Karpas-422 (cell line): ENCODE results near the gene CCSER1. TPM values are rescaled to one million over a fixed set of nuclear protein-coding genes. Genes with fewer than 3 reads are reported as not detected.

ENCODE experiments used
- DNase-seq: peaks from one replicate; pipeline ENCODE4 v3.0.0-alpha.2; 2015
- H2AFZ ChIP-seq: fragments of 200-600 bp; sonication (generic); 2 replicates; pipeline ENCODE4 v1.6.1; 2014; ENCODE audit warnings: antibody characterized with exemption, low read length, mixed read lengths
- H3K27ac ChIP-seq: fragments of 200-600 bp; sonication (generic); 2 replicates; pipeline ENCODE4 v1.5.1; 2014; ENCODE audit warnings: mild to moderate bottlenecking, low read length, moderate library complexity
- H3K27me3 ChIP-seq: fragments of 200-600 bp; sonication (generic); 2 replicates; pipeline ENCODE4 v1.6.1; 2014; ENCODE audit warnings: low read length, mixed read lengths
- H3K36me3 ChIP-seq: fragments of 200-600 bp; sonication (generic); 2 replicates; pipeline ENCODE4 v1.6.1; 2014; ENCODE audit warnings: low read length, mixed read lengths; ENCODE audit not compliant: insufficient read depth
- H3K4me1 ChIP-seq: fragments of 200-600 bp; sonication (generic); 2 replicates; pipeline ENCODE4 v1.6.1; 2014; ENCODE audit warnings: mild to moderate bottlenecking, low read length, mixed read lengths
- H3K4me2 ChIP-seq: fragments of 200-600 bp; sonication (generic); 2 replicates; pipeline ENCODE4 v1.6.1; 2014; ENCODE audit warnings: low read length, low read depth, mild to moderate bottlenecking; ENCODE audit not compliant: poor library complexity, severe bottlenecking
- H3K4me3 ChIP-seq: fragments of 200-600 bp; sonication (generic); 2 replicates; pipeline ENCODE4 v1.5.1; 2014; ENCODE audit warnings: mild to moderate bottlenecking, antibody characterized with exemption, low read length, mixed read lengths
- H3K79me2 ChIP-seq: fragments of 200-600 bp; sonication (generic); 2 replicates; pipeline ENCODE4 v1.6.1; 2014; ENCODE audit warnings: mild to moderate bottlenecking, low read length, mixed read lengths
- H3K9ac ChIP-seq: fragments of 200-600 bp; sonication (generic); 2 replicates; pipeline ENCODE4 v1.6.0; 2014; ENCODE audit warnings: low read length
- H3K9me2 ChIP-seq: fragments of 200-600 bp; sonication (generic), shearing (Covaris generic); replicated peaks from 2 replicates; pipeline ENCODE4 v1.6.0; 2014; ENCODE audit warnings: mild to moderate bottlenecking, low read length, moderate library complexity; ENCODE audit not compliant: insufficient read depth
- H3K9me3 ChIP-seq: fragments of 300-700, 200-600 bp; sonication (generic); 2 replicates; pipeline ENCODE4 v1.6.1; 2014; ENCODE audit warnings: low read length, mixed read lengths
- H4K20me1 ChIP-seq: fragments of 200-600 bp; sonication (generic); 2 replicates; pipeline ENCODE4 v1.6.1; 2014; ENCODE audit warnings: mild to moderate bottlenecking, antibody characterized with exemption, low read length, low read depth; ENCODE audit not compliant: insufficient read depth
- total RNA-seq: library from RNA; depleted of rRNA; stranded (reverse); fragments of >200 nt; shearing (Covaris generic); gene quantifications from 2 replicates; pipeline ENCODE4 v1.2.3, GENCODE V29; 2014; ENCODE audit warnings: low replicate concordance

CCSER1 gene
- total RNA-seq, 1 experiment from 2014 or later, result 3.6 TPM

GRCh38 chr4:90120815-90121214, 6.4 kb upstream of the CCSER1 start:
- H3K4me3 ChIP-seq, result no peak overlapping the region

DNA sequence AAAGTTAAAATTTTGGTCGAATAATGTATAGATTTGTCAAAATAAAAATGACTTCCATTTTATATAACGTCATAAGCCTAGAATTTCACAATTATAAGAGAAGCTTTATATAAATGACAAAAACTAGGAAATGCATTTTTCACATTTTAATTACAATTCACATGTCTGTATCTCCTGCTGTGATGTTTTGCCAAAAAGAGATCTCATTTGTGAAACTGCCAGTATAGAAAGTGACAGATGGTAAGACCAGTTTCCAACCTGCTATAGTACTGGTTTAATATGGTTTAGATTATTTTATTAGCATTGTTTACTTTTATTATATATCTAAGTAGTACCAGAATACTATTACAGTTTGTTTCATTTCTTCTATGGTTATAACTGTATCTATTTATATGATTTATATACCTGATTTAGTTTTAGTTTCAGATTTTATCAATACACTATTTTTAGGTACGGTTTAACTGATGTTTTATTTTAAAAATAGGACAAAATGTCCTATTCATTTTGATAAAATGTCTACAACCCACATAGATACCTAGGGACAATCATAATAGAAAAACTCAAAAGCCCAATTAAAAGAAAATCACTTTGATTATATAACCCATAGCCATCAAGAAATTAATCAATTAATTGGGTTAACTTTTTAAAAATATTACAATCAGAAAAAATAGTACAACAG, 5.4 kb upstream of the CCSER1 start:
- no peak overlapping the region for H3K4me3 ChIP-seq
- H3K9me2 ChIP-seq, result no peaks in the 10 kb centered on the region
- no peaks in the 10 kb centered on the region for H4K20me1 ChIP-seq
- peaks cover 12% of the 10 kb centered on the region for H3K4me1 ChIP-seq
- H3K4me2 ChIP-seq, result no peak overlapping the region
- no peak overlapping the region for H3K27ac ChIP-seq
- H3K9me3 ChIP-seq, result no peaks in the 10 kb centered on the region
- no peak overlapping the region for H3K9ac ChIP-seq
- H2AFZ ChIP-seq, result no peak overlapping the region
- DNase-seq, result no peak
- no peaks in the 10 kb centered on the region for H3K27me3 ChIP-seq
- H3K79me2 ChIP-seq, result no peaks in the 10 kb centered on the region
- no peaks in the 10 kb centered on the region for H3K36me3 ChIP-seq

More at GRCh38 chr4:90120815-90121214, 6.4 kb upstream of the CCSER1 start:
- H3K9ac ChIP-seq, result no peak overlapping the region
- peaks cover 12% of the 10 kb centered on the region for H3K4me1 ChIP-seq
- H3K9me3 ChIP-seq, result no peaks in the 10 kb centered on the region
- H2AFZ ChIP-seq, result no peak overlapping the region
- H4K20me1 ChIP-seq, result no peaks in the 10 kb centered on the region
- H3K4me2 ChIP-seq, result no peak overlapping the region
- H3K79me2 ChIP-seq, result no peaks in the 10 kb centered on the region
- H3K27me3 ChIP-seq, result no peaks in the 10 kb centered on the region
- no peaks in the 10 kb centered on the region for H3K36me3 ChIP-seq
- no peak overlapping the region for H3K27ac ChIP-seq
- no peaks in the 10 kb centered on the region for H3K9me2 ChIP-seq
- DNase-seq, result no peak

GRCh38 chr4:90122355-90122748, 4.8 kb upstream of the CCSER1 start:
- Histone ChIP-seq H2AFZ (no peak overlapping the region), H3K4me2 (no peak overlapping the region), H3K9ac (no peak overlapping the region)

GRCh38 chr4:90124276-90124675, 2.9 kb upstream of the CCSER1 start:
- Histone ChIP-seq H4K20me1 (no peaks in the 10 kb centered on the region), H3K27ac (no peak overlapping the region), H3K36me3 (no peaks in the 10 kb centered on the region), H3K9me2 (no peaks in the 10 kb centered on the region), H2AFZ (no peak overlapping the region), H3K4me2 (no peak overlapping the region), H3K9ac (no peak overlapping the region), H3K4me1 (peaks cover 6% of the 10 kb centered on the region), H3K4me3 (no peak overlapping the region), H3K79me2 (no peaks in the 10 kb centered on the region), H3K9me3 (no peaks in the 10 kb centered on the region), H3K27me3 (no peaks in the 10 kb centered on the region)
- no peak for DNase-seq

More at GRCh38 chr4:90122355-90122748, 4.8 kb upstream of the CCSER1 start:
- no peak for DNase-seq
- no peaks in the 10 kb centered on the region for H3K27me3 ChIP-seq
- H3K79me2 ChIP-seq, result no peaks in the 10 kb centered on the region
- H3K4me1 ChIP-seq, result peaks cover 12% of the 10 kb centered on the region
- no peak overlapping the region for H3K4me3 ChIP-seq
- no peak overlapping the region for H3K27ac ChIP-seq
- H4K20me1 ChIP-seq, result no peaks in the 10 kb centered on the region
- no peaks in the 10 kb centered on the region for H3K36me3 ChIP-seq
- H3K9me2 ChIP-seq, result no peaks in the 10 kb centered on the region
- no peaks in the 10 kb centered on the region for H3K9me3 ChIP-seq

DNA sequence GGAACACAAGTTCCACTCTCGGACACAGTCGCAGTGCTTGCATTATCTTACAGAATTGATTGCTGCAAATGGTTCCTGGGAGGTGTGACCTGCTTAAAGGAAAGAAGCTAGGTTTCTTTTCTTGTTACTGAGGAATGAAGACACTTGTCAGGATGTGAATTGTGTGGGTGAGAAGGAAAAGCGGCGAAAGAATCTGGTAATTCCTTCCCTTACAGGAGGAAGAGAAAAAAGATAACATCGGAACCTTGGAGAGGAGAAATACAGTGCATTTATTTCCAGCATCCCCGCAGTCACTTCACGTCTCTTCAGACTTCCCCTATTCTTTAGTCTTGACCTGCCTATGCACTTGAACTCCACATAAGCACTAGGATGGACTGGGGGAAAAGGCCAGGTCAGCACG, 389 bp upstream of the CCSER1 start:
- Histone ChIP-seq H3K4me1 (peaks cover 10% of the 10 kb centered on the region), H3K9ac (no peak overlapping the region), H3K27ac (no peak overlapping the region), H2AFZ (no peak overlapping the region), H3K9me3 (no peaks in the 10 kb centered on the region), H3K27me3 (no peaks in the 10 kb centered on the region), H4K20me1 (no peaks in the 10 kb centered on the region), H3K4me2 (no peak overlapping the region), H3K36me3 (no peaks in the 10 kb centered on the region), H3K9me2 (no peaks in the 10 kb centered on the region), H3K4me3 (no peak overlapping the region), H3K79me2 (no peaks in the 10 kb centered on the region)
- DNase-seq, result no peak

- DNase-seq, result no peak
- no peaks in the 10 kb centered on the region for H3K36me3 ChIP-seq
- peaks cover 10% of the 10 kb centered on the region for H3K4me1 ChIP-seq
- H3K4me2 ChIP-seq, result no peak overlapping the region
- no peak overlapping the region for H3K9ac ChIP-seq
- H4K20me1 ChIP-seq, result no peaks in the 10 kb centered on the region
- no peaks in the 10 kb centered on the region for H3K27me3 ChIP-seq
- H3K9me2 ChIP-seq, result no peaks in the 10 kb centered on the region
- no peaks in the 10 kb centered on the region for H3K9me3 ChIP-seq
- no peak overlapping the region for H2AFZ ChIP-seq
- H3K27ac ChIP-seq, result no peak overlapping the region
- H3K4me3 ChIP-seq, result no peak overlapping the region
- no peaks in the 10 kb centered on the region for H3K79me2 ChIP-seq
Measured at GRCh38 chr4:90127706-90128345, 632 bp downstream of the CCSER1 start.

DNA sequence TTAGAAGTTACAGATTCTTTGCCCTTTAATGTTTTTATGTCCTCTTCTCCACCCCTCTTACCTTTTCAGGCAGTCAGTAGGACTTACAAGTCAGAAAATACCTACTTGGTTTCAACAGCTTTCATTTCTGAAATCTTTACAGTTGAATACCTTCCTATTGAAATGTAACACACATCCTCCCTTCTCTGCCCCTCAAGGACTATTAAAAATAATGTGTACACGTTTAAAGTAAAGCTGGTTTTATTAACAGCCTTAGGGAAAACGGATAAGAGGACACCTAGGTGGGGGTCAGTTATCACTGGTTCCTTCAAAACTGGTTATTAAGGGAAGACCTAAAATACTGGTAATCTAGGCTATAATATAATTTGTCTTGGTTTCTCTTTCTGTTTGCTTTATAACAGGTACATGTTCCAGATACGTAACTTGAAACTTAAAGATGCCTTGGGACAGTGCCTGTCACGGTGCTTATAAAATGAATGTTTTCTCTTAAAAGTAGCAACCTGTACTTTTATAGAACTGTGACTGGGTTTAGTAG, 1.8 kb downstream of the CCSER1 start:
- H3K27ac ChIP-seq, result no peak overlapping the region
- no peak for DNase-seq
- H3K9me3 ChIP-seq, result no peaks in the 10 kb centered on the region
- no peaks in the 10 kb centered on the region for H3K36me3 ChIP-seq
- no peak overlapping the region for H3K4me3 ChIP-seq
- no peaks in the 10 kb centered on the region for H3K27me3 ChIP-seq
- H3K79me2 ChIP-seq, result no peaks in the 10 kb centered on the region
- no peaks in the 10 kb centered on the region for H4K20me1 ChIP-seq
- H2AFZ ChIP-seq, result peak overlapping the region; percentile 8; the same call in 1 of the 2 replicates
- peaks cover 19% of the 10 kb centered on the region for H3K4me1 ChIP-seq
- no peak overlapping the region for H3K9ac ChIP-seq
- H3K4me2 ChIP-seq, result peak overlapping the region; percentile 38
- no peaks in the 10 kb centered on the region for H3K9me2 ChIP-seq

GRCh38 chr4:90130076-90130475, 2.9 kb downstream of the CCSER1 start:
- Histone ChIP-seq H3K27me3 (no peaks in the 10 kb centered on the region), H3K27ac (no peak overlapping the region), H3K4me3 (no peak overlapping the region), H3K9me2 (no peaks in the 10 kb centered on the region), H4K20me1 (no peaks in the 10 kb centered on the region), H2AFZ (no peak overlapping the region), H3K36me3 (no peaks in the 10 kb centered on the region), H3K9me3 (no peaks in the 10 kb centered on the region), H3K9ac (no peak overlapping the region), H3K79me2 (no peaks in the 10 kb centered on the region), H3K4me1 (peaks cover 25% of the 10 kb centered on the region), H3K4me2 (no peak overlapping the region)
- DNase-seq, result no peak
